Measurements from ENCODE around the gene ZFAND3.

Gene ZFAND3

DNA sequence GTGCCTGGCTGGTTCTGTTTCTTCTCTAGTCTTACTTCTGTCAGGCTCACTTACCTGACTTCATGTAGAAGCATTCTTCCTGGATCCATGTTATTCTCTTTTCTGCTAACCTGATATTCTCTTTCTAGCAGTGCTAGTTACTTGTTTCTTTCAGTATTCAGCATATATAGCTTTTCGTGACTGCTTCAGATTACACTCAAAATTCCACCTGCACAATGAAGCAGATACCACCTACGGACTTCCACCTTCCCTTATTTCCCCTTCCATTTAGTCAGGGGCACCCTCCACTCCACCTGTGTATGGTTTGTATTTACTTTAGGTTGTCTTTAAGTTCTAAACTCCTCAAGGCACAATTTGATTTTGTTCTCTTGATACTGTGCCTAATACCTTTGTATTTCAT, 36.8 kb downstream of the ZFAND3 start:
- H3K4me3 ChIP-seq (ENCODE audit: low read length), result no peak overlapping the region
- H3K36me3 ChIP-seq (replicated peaks; ENCODE audit: insufficient read depth, low read length), result no peaks in the 10 kb centered on the region
- TF ChIP-seq EZH2phosphoT487 (IDR thresholded peaks at IDR 0.05; ENCODE audit: low read length) (no peak), EZH2 (optimal IDR thresholded peaks at IDR 0.05; ENCODE audit: low read depth, low read length) (no peak)
- TF ChIP-seq, protein P1, sequence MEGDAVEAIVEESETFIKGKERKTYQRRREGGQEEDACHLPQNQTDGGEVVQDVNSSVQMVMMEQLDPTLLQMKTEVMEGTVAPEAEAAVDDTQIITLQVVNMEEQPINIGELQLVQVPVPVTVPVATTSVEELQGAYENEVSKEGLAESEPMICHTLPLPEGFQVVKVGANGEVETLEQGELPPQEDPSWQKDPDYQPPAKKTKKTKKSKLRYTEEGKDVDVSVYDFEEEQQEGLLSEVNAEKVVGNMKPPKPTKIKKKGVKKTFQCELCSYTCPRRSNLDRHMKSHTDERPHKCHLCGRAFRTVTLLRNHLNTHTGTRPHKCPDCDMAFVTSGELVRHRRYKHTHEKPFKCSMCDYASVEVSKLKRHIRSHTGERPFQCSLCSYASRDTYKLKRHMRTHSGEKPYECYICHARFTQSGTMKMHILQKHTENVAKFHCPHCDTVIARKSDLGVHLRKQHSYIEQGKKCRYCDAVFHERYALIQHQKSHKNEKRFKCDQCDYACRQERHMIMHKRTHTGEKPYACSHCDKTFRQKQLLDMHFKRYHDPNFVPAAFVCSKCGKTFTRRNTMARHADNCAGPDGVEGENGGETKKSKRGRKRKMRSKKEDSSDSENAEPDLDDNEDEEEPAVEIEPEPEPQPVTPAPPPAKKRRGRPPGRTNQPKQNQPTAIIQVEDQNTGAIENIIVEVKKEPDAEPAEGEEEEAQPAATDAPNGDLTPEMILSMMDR (IDR thresholded peaks at IDR 0.05; ENCODE audit: low read length), result no peak
- DNase-seq, result no peak
- H3K4me2 ChIP-seq (ENCODE audit: low read depth, low read length), result no peak overlapping the region
- H3F3A ChIP-seq (ENCODE audit: insufficient read depth, low read length), result no peaks in the 10 kb centered on the region
- peaks cover 61% of the 10 kb centered on the region for H3K79me2 ChIP-seq (ENCODE audit: low read length)
- no peak overlapping the region for H2AFZ ChIP-seq (ENCODE audit: low read length)
- no peak overlapping the region for H3K9ac ChIP-seq (ENCODE audit: low read length)
- no peaks in the 10 kb centered on the region for H3K9me3 ChIP-seq (replicated peaks; ENCODE audit: insufficient read depth, low read length)
- no peak overlapping the region for H3K27ac ChIP-seq (ENCODE audit: low read length)
- no peaks in the 10 kb centered on the region for H3K9me2 ChIP-seq (replicated peaks; ENCODE audit: insufficient read depth, low read length)
- H4K20me1 ChIP-seq (ENCODE audit: insufficient read depth, low read length), result no peaks in the 10 kb centered on the region
- H3K4me1 ChIP-seq (ENCODE audit: low read length), result no peaks in the 10 kb centered on the region
- H3K27me3 ChIP-seq (replicated peaks; ENCODE audit: insufficient read depth, low read length), result no peaks in the 10 kb centered on the region

DNA sequence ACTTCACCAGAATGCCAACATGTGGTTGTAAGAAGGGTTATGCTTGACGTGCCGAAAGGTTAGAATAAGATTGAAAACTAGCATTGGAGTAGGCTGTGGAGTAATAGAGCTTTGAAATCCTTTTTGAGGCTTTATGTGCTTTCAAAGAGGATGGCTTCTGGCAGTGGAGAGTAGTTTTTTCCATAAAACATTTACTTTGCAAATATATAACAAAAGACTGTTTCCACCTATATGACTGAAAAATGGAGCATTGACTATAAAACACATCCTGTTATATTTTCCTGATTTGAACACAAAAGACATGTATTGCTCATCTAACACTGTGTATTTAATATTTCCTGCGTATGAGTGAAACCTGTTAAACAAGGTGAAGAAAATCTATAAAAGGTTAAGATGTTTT, 38.8 kb downstream of the ZFAND3 start:
- Histone ChIP-seq H3K79me2 (ENCODE audit: low read length) (peaks cover 55% of the 10 kb centered on the region), H3F3A (ENCODE audit: insufficient read depth, low read length) (no peaks in the 10 kb centered on the region), H3K27me3 (replicated peaks; ENCODE audit: insufficient read depth, low read length) (no peaks in the 10 kb centered on the region), H3K36me3 (replicated peaks; ENCODE audit: insufficient read depth, low read length) (no peaks in the 10 kb centered on the region), H4K20me1 (ENCODE audit: insufficient read depth, low read length) (no peaks in the 10 kb centered on the region), H2AFZ (ENCODE audit: low read length) (no peak overlapping the region), H3K9me3 (replicated peaks; ENCODE audit: insufficient read depth, low read length) (no peaks in the 10 kb centered on the region), H3K4me2 (ENCODE audit: low read depth, low read length) (no peak overlapping the region), H3K27ac (ENCODE audit: low read length) (no peak overlapping the region), H3K9me2 (replicated peaks; ENCODE audit: insufficient read depth, low read length) (no peaks in the 10 kb centered on the region), H3K4me3 (ENCODE audit: low read length) (no peak overlapping the region), H3K4me1 (ENCODE audit: low read length) (no peaks in the 10 kb centered on the region), H3K9ac (ENCODE audit: low read length) (no peak overlapping the region)
- no peak for TF ChIP-seq EZH2phosphoT487 (IDR thresholded peaks at IDR 0.05; ENCODE audit: low read length)
- no peak for TF ChIP-seq EZH2 (optimal IDR thresholded peaks at IDR 0.05; ENCODE audit: low read depth, low read length)
- TF ChIP-seq, protein P1 (IDR thresholded peaks at IDR 0.05; ENCODE audit: low read length), result no peak
- DNase-seq, result no peak

DNA sequence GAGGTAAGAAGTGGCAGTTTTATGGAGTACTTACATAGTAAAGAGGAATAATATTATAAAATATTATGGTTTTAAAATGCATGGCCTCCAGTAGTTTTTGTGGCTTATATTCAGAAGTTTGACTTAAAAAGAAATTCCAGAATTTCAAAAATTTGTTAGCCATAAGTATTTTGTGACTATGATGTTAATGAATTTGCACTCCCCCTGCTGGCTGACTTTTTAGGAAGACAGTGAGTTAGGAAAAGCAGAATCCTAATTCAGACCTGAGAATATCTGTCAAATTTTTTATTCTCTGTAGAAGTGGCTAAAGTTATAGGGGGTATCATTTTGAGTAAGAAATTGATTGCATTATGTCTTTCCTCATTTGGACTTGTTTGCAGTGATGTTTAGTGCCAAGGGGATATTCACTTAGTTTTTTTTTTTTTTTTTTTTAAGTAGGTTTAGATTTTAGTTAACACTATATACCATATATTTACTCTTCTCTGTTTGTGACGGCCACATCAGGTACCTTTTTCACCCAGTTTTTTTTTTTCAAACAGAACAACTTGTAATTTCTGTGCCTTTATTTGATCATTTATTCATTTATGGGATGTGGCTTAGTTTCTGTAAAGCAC, 40.8 kb downstream of the ZFAND3 start:
- H3K9ac ChIP-seq (ENCODE audit: low read length), result no peak overlapping the region

More for the DNA sequence above, 40.8 kb downstream of the ZFAND3 start:
- H3K79me2 ChIP-seq (ENCODE audit: low read length), result peaks cover 64% of the 10 kb centered on the region
- no peaks in the 10 kb centered on the region for H3K27me3 ChIP-seq (replicated peaks; ENCODE audit: insufficient read depth, low read length)
- H3K4me3 ChIP-seq (ENCODE audit: low read length), result no peak overlapping the region
- no peaks in the 10 kb centered on the region for H3K4me1 ChIP-seq (ENCODE audit: low read length)
- no peaks in the 10 kb centered on the region for H4K20me1 ChIP-seq (ENCODE audit: insufficient read depth, low read length)
- H3K9me3 ChIP-seq (replicated peaks; ENCODE audit: insufficient read depth, low read length), result no peaks in the 10 kb centered on the region
- H3F3A ChIP-seq (ENCODE audit: insufficient read depth, low read length), result no peaks in the 10 kb centered on the region
- H2AFZ ChIP-seq (ENCODE audit: low read length), result no peak overlapping the region
- no peaks in the 10 kb centered on the region for H3K36me3 ChIP-seq (replicated peaks; ENCODE audit: insufficient read depth, low read length)
- DNase-seq, result peak; percentile 21
- H3K4me2 ChIP-seq (ENCODE audit: low read depth, low read length), result no peak overlapping the region
- TF ChIP-seq, protein P1 (IDR thresholded peaks at IDR 0.05; ENCODE audit: low read length), result peak; percentile 57
- no peak for TF ChIP-seq EZH2 (optimal IDR thresholded peaks at IDR 0.05; ENCODE audit: low read depth, low read length)
- H3K9me2 ChIP-seq (replicated peaks; ENCODE audit: insufficient read depth, low read length), result no peaks in the 10 kb centered on the region
- no peak overlapping the region for H3K27ac ChIP-seq (ENCODE audit: low read length)
